ENCODE data around the gene CNOT4.
"Not testable (repeated sequence)": the region's sequence is repeated elsewhere in the genome, so short reads cannot be mapped to it uniquely, and the experiment has no call there.

Gene CNOT4

GRCh38 chr7:135492151-135492550, 17.8 kb downstream of the CNOT4 start:
- Histone ChIP-seq H3K27ac (ENCODE audit: insufficient read depth, low read length, poor library complexity, severe bottlenecking) (no peak overlapping the region), H3K9me3 (ENCODE audit: control insufficient read depth, low read length) (no peaks in the 10 kb centered on the region), H3K27me3 (replicated peaks; ENCODE audit: control insufficient read depth, insufficient read depth, low read length, poor library complexity, severe bottlenecking) (no peaks in the 10 kb centered on the region), H3K36me3 (ENCODE audit: control insufficient read depth, insufficient read depth, low read length) (peaks cover 3% of the 10 kb centered on the region), H3K4me3 (ENCODE audit: insufficient read depth, low read depth, low read length, poor library complexity, severe bottlenecking) (no peak overlapping the region), H3K4me1 (ENCODE audit: control insufficient read depth, insufficient read depth, low read length, poor library complexity, severe bottlenecking) (peaks cover 4% of the 10 kb centered on the region)
- DNase-seq, result no peak

DNA sequence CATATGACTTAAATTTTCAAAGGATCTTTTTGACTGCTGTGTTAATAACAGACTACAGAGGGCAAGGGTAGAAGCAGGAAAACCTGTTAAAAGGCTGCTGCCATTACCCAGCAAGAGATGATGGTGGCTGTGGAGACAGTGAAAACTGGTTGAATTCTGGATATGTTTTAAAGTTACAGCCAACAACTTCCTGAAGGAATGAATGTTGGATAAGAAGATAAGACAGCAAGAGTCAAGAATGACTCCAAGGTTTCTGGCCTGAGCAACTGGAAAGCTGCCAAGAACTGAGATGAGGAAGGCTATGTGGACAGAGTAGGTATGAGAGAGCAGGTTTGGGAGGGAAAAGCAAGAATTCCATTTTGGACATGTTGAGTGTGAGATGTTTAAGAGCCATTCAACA, 19.1 kb downstream of the CNOT4 start:
- Histone ChIP-seq H3K27me3 (replicated peaks; ENCODE audit: control insufficient read depth, insufficient read depth, low read length, poor library complexity, severe bottlenecking) (no peaks in the 10 kb centered on the region), H3K9me3 (ENCODE audit: control insufficient read depth, low read length) (no peaks in the 10 kb centered on the region), H3K4me3 (ENCODE audit: insufficient read depth, low read depth, low read length, poor library complexity, severe bottlenecking) (no peak overlapping the region), H3K4me1 (ENCODE audit: control insufficient read depth, insufficient read depth, low read length, poor library complexity, severe bottlenecking) (peaks cover 4% of the 10 kb centered on the region), H3K36me3 (ENCODE audit: control insufficient read depth, insufficient read depth, low read length) (peaks cover 3% of the 10 kb centered on the region), H3K27ac (ENCODE audit: insufficient read depth, low read length, poor library complexity, severe bottlenecking) (no peak overlapping the region)
- DNase-seq, result no peak

DNA sequence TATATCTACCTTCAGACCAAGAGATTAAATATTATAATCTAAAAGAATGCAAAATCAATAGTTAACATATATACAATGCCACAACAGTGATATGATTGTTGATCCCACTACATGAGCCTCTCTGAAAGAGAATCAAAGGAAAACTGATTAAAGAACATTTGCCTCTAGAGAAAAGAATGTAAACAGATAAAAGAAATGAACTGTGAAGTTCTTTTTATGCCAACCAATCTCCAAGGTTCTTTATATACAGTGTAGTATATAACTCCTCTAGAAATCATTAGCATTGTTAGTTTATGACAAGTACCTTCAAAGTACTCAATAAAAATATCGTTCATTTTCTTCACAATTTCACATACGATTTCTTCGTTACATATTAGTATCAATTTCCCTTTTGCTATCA, 20.1 kb downstream of the CNOT4 start:
- H3K27me3 ChIP-seq (replicated peaks; ENCODE audit: control insufficient read depth, insufficient read depth, low read length, poor library complexity, severe bottlenecking), result no peaks in the 10 kb centered on the region
- no peaks in the 10 kb centered on the region for H3K9me3 ChIP-seq (ENCODE audit: control insufficient read depth, low read length)
- H3K27ac ChIP-seq (ENCODE audit: insufficient read depth, low read length, poor library complexity, severe bottlenecking), result no peak overlapping the region
- H3K4me3 ChIP-seq (ENCODE audit: insufficient read depth, low read depth, low read length, poor library complexity, severe bottlenecking), result no peak overlapping the region
- H3K36me3 ChIP-seq (ENCODE audit: control insufficient read depth, insufficient read depth, low read length), result peaks cover 3% of the 10 kb centered on the region
- DNase-seq, result no peak
- peaks cover 4% of the 10 kb centered on the region for H3K4me1 ChIP-seq (ENCODE audit: control insufficient read depth, insufficient read depth, low read length, poor library complexity, severe bottlenecking)

GRCh38 chr7:135486261-135486920, 23.5 kb downstream of the CNOT4 start:
- H3K9me3 ChIP-seq (ENCODE audit: control insufficient read depth, low read length), result no peaks in the 10 kb centered on the region
- no peak overlapping the region for H3K4me3 ChIP-seq (ENCODE audit: insufficient read depth, low read depth, low read length, poor library complexity, severe bottlenecking)
- H3K27ac ChIP-seq (ENCODE audit: insufficient read depth, low read length, poor library complexity, severe bottlenecking), result no peak overlapping the region
- no peak for DNase-seq
- H3K36me3 ChIP-seq (ENCODE audit: control insufficient read depth, insufficient read depth, low read length), result no peaks in the 10 kb centered on the region
- no peaks in the 10 kb centered on the region for H3K27me3 ChIP-seq (replicated peaks; ENCODE audit: control insufficient read depth, insufficient read depth, low read length, poor library complexity, severe bottlenecking)
- peaks cover 7% of the 10 kb centered on the region for H3K4me1 ChIP-seq (ENCODE audit: control insufficient read depth, insufficient read depth, low read length, poor library complexity, severe bottlenecking)

GRCh38 chr7:135481598-135481979, 28.3 kb downstream of the CNOT4 start:
- H3K4me3 ChIP-seq (ENCODE audit: insufficient read depth, low read depth, low read length, poor library complexity, severe bottlenecking), result no peak overlapping the region
- H3K9me3 ChIP-seq (ENCODE audit: control insufficient read depth, low read length), result no peaks in the 10 kb centered on the region
- no peaks in the 10 kb centered on the region for H3K27me3 ChIP-seq (replicated peaks; ENCODE audit: control insufficient read depth, insufficient read depth, low read length, poor library complexity, severe bottlenecking)
- no peak overlapping the region for H3K27ac ChIP-seq (ENCODE audit: insufficient read depth, low read length, poor library complexity, severe bottlenecking)
- DNase-seq, result no peak
- H3K36me3 ChIP-seq (ENCODE audit: control insufficient read depth, insufficient read depth, low read length), result no peaks in the 10 kb centered on the region
- H3K4me1 ChIP-seq (ENCODE audit: control insufficient read depth, insufficient read depth, low read length, poor library complexity, severe bottlenecking), result peaks cover 12% of the 10 kb centered on the region

GRCh38 chr7:135480966-135481597, 28.8 kb downstream of the CNOT4 start:
- Histone ChIP-seq H3K27ac (ENCODE audit: insufficient read depth, low read length, poor library complexity, severe bottlenecking) (no peak overlapping the region), H3K27me3 (replicated peaks; ENCODE audit: control insufficient read depth, insufficient read depth, low read length, poor library complexity, severe bottlenecking) (no peaks in the 10 kb centered on the region), H3K36me3 (ENCODE audit: control insufficient read depth, insufficient read depth, low read length) (no peaks in the 10 kb centered on the region), H3K4me3 (ENCODE audit: insufficient read depth, low read depth, low read length, poor library complexity, severe bottlenecking) (no peak overlapping the region), H3K9me3 (ENCODE audit: control insufficient read depth, low read length) (no peaks in the 10 kb centered on the region), H3K4me1 (ENCODE audit: control insufficient read depth, insufficient read depth, low read length, poor library complexity, severe bottlenecking) (peaks cover 12% of the 10 kb centered on the region)
- DNase-seq, result no peak

- no peaks in the 10 kb centered on the region for H3K36me3 ChIP-seq (ENCODE audit: control insufficient read depth, insufficient read depth, low read length)
- no peak overlapping the region for H3K4me3 ChIP-seq (ENCODE audit: insufficient read depth, low read depth, low read length, poor library complexity, severe bottlenecking)
- no peak for DNase-seq
- no peaks in the 10 kb centered on the region for H3K9me3 ChIP-seq (ENCODE audit: control insufficient read depth, low read length)
- no peaks in the 10 kb centered on the region for H3K4me1 ChIP-seq (ENCODE audit: control insufficient read depth, insufficient read depth, low read length, poor library complexity, severe bottlenecking)
- H3K27me3 ChIP-seq (replicated peaks; ENCODE audit: control insufficient read depth, insufficient read depth, low read length, poor library complexity, severe bottlenecking), result no peaks in the 10 kb centered on the region
- H3K27ac ChIP-seq (ENCODE audit: insufficient read depth, low read length, poor library complexity, severe bottlenecking), result no peak overlapping the region
Measured at GRCh38 chr7:135475521-135475920, 34.4 kb downstream of the CNOT4 start.

DNA sequence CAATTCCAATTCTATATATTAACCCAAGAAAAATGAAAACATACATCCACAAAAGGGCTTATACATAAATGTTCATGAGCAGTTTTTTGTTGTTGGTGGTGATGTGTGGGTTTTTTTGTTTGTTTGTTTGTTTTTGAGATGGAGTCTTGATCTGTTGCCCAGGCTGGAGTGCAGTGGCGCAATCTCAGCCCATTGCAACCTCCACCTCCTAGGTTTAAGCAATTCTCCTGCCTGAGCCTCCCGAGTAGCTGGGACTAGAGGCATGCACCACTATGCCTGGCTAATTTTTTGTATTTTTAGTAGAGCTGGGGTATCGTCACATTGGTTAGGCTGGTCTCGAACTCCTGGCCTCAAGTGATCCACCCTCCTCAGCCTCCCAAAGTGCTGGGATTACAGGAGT, 40.2 kb downstream of the CNOT4 start:
- H3K4me3 ChIP-seq (ENCODE audit: insufficient read depth, low read depth, low read length, poor library complexity, severe bottlenecking); H3K4me1 ChIP-seq (ENCODE audit: control insufficient read depth, insufficient read depth, low read length, poor library complexity, severe bottlenecking): not testable (repeated sequence)

DNA sequence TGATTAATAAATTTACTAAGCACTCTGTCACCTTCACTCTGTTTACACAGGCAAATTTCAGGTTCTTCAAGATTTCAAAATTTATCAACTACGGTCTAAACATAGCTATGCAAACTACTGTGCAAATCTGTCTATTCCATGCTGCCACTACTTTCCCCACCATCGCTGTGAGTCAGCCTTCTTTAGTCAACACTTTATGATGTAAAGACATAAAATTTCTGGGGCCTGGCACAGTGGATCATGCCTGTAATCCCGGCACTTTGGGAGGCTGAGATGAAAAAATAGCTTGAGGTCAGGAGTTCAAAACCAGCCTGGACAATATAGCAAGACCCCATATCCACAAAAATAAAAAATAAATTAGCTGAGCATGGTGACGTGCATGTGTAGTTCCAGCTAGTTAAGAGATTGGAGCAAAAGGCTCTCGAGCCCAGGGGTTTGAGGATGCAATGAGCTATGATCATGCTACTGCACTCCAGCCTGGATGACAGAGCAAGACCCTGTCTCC, 42.6 kb downstream of the CNOT4 start:
- no peak for DNase-seq
- Histone ChIP-seq H3K4me3 (ENCODE audit: insufficient read depth, low read depth, low read length, poor library complexity, severe bottlenecking) (no peak overlapping the region), H3K27ac (ENCODE audit: insufficient read depth, low read length, poor library complexity, severe bottlenecking) (no peak overlapping the region), H3K27me3 (replicated peaks; ENCODE audit: control insufficient read depth, insufficient read depth, low read length, poor library complexity, severe bottlenecking) (no peaks in the 10 kb centered on the region), H3K9me3 (ENCODE audit: control insufficient read depth, low read length) (no peaks in the 10 kb centered on the region), H3K36me3 (ENCODE audit: control insufficient read depth, insufficient read depth, low read length) (peaks cover 4% of the 10 kb centered on the region), H3K4me1 (ENCODE audit: control insufficient read depth, insufficient read depth, low read length, poor library complexity, severe bottlenecking) (no peaks in the 10 kb centered on the region)

More for the DNA sequence above, 40.2 kb downstream of the CNOT4 start:
- not testable (repeated sequence) for H3K9me3 ChIP-seq (ENCODE audit: control insufficient read depth, low read length); H3K36me3 ChIP-seq (ENCODE audit: control insufficient read depth, insufficient read depth, low read length); H3K27ac ChIP-seq (ENCODE audit: insufficient read depth, low read length, poor library complexity, severe bottlenecking); H3K27me3 ChIP-seq (replicated peaks; ENCODE audit: control insufficient read depth, insufficient read depth, low read length, poor library complexity, severe bottlenecking); DNase-seq

GRCh38 chr7:135466442-135467206, 43.3 kb downstream of the CNOT4 start:
- Histone ChIP-seq H3K27ac (ENCODE audit: insufficient read depth, low read length, poor library complexity, severe bottlenecking) (no peak overlapping the region), H3K9me3 (ENCODE audit: control insufficient read depth, low read length) (no peaks in the 10 kb centered on the region), H3K27me3 (replicated peaks; ENCODE audit: control insufficient read depth, insufficient read depth, low read length, poor library complexity, severe bottlenecking) (no peaks in the 10 kb centered on the region), H3K36me3 (ENCODE audit: control insufficient read depth, insufficient read depth, low read length) (peaks cover 4% of the 10 kb centered on the region), H3K4me1 (ENCODE audit: control insufficient read depth, insufficient read depth, low read length, poor library complexity, severe bottlenecking) (no peaks in the 10 kb centered on the region), H3K4me3 (ENCODE audit: insufficient read depth, low read depth, low read length, poor library complexity, severe bottlenecking) (no peak overlapping the region)
- DNase-seq, result no peak
